CD4-positive, alpha-beta memory T cell (primary cell): ENCODE data around the gene RAB22A. TPM values are rescaled to one million over a fixed set of nuclear protein-coding genes. Genes with fewer than 3 reads are reported as not detected.
A peak's percentile ranks its signal among the peaks of the same experiment; 100 is the strongest.

Source experiments
- CTCF ChIA-PET: fragments of 350-600 bp; sonication (Branson Sonifier 250); formaldehyde crosslinking; loops from one replicate; lab custom pipeline; 2021; ENCODE audit warnings: inconsistent platforms; ENCODE audit not compliant: partially characterized antibody; lab: Charles Lee
- POLR2A ChIA-PET: fragments of 350-600 bp; sonication (Branson Sonifier 250); formaldehyde crosslinking; loops from one replicate; lab custom pipeline; 2021; ENCODE audit not compliant: partially characterized antibody; lab: Charles Lee
- DNase-seq, 5 donors: peaks; one replicate each; pipeline versions ENCODE4 v3.0.0 to v3.0.0-alpha.2; 2020 to 2022; ENCODE audit warnings: mixed read lengths in 1 of 5
- H3K27ac ChIP-seq: one replicate; pipeline ENCODE4 v1.7.0; 2013; ENCODE audit warnings: low read depth, low read length
- H3K27me3 ChIP-seq: 2 replicates; pipeline ENCODE4 v1.7.0; 2013; ENCODE audit warnings: mild to moderate bottlenecking, low read length, moderate library complexity; ENCODE audit not compliant: insufficient read depth
- H3K36me3 ChIP-seq: 2 replicates; pipeline ENCODE4 v1.7.0; 2013; ENCODE audit warnings: mild to moderate bottlenecking, low read length, moderate library complexity; ENCODE audit not compliant: insufficient read depth
- H3K4me1 ChIP-seq: 2 replicates; pipeline ENCODE4 v1.7.0; 2013; ENCODE audit warnings: mild to moderate bottlenecking, low read length, moderate library complexity; ENCODE audit not compliant: insufficient read depth
- H3K4me3 ChIP-seq, 2 donors: one replicate each; pipeline ENCODE4 v1.7.0; 2013; ENCODE audit warnings: low read length in 2 of 2, mild to moderate bottlenecking in 1 of 2
- H3K9me3 ChIP-seq, 2 donors: one replicate each; pipeline ENCODE4 v1.7.0; 2013; ENCODE audit warnings: low read length in 2 of 2, control low read depth in 1 of 2; ENCODE audit not compliant: control insufficient read depth in 1 of 2
- H3K27ac Mint-ChIP-seq, 7 donors: one replicate each; pipeline ENCODE4 v1.8.0; 2020 to 2021; ENCODE audit warnings: mixed read lengths in 7 of 7, mild to moderate bottlenecking in 6 of 7, inconsistent platforms in 3 of 7, moderate library complexity in 3 of 7
- H3K27me3 Mint-ChIP-seq, 2 donors: one replicate each; pipeline ENCODE4 v1.8.0; 2020 to 2021; ENCODE audit warnings: mixed read lengths in 2 of 2
- H3K36me3 Mint-ChIP-seq, 2 donors: one replicate each; pipeline ENCODE4 v1.8.0; 2020 to 2021; ENCODE audit warnings: mixed read lengths in 2 of 2, inconsistent platforms in 1 of 2, mild to moderate bottlenecking in 1 of 2
- H3K4me1 Mint-ChIP-seq, 4 donors: one replicate each; pipeline ENCODE4 v1.8.0; 2020 to 2021; ENCODE audit warnings: mixed read lengths in 4 of 4, mild to moderate bottlenecking in 1 of 4
- H3K4me3 Mint-ChIP-seq, 8 donors: one replicate each; pipeline ENCODE4 v1.8.0; 2020 to 2021; ENCODE audit warnings: mixed read lengths in 8 of 8, mild to moderate bottlenecking in 7 of 8, moderate library complexity in 6 of 8, inconsistent platforms in 3 of 8
- H3K9me3 Mint-ChIP-seq, 8 donors: one replicate each; pipeline ENCODE4 v1.8.0; 2020 to 2021; ENCODE audit warnings: mixed read lengths in 8 of 8, mild to moderate bottlenecking in 5 of 8, inconsistent platforms in 3 of 8, moderate library complexity in 1 of 8
- intact Hi-C: fragments of 100-400 bp; cut with micrococcal nuclease; formaldehyde crosslinking; loops from one replicate; pipeline ENCODE4 v1.15.1; 2023
- polyA plus RNA-seq, 2 donors: library from polyadenylated mRNA; unstranded; fragments of 300-500 nt; fragmentation: Illumina TruSeq; gene quantifications; one replicate each; pipeline ENCODE4 v1.2.3, GENCODE V29; 2021
- total RNA-seq, 2 experiments: library from RNA; stranded (reverse); gene quantifications; one replicate each; pipeline ENCODE4 v1.2.3, GENCODE V29; 2021

Gene RAB22A
- total and polyA plus RNA-seq, 4 experiments from 2014 or later = 11.0 to 23.6 (median 20.4) TPM

GRCh38 chr20:58287638-58288037 lies 21.9 kb upstream of the RAB22A start:
- H3K27me3 ChIP-seq = no peaks in the 10 kb centered on the region
- Mint-ChIP-seq H3K9me3 (no peaks in the 10 kb centered on the region), H3K27me3 (no peaks in the 10 kb centered on the region), H3K36me3 (peaks cover 11 to 16% of the 10 kb centered on the region in 2 donors), H3K4me3 (no peak overlapping the region), H3K27ac (peak overlapping the region; percentile 17 to 81 (median 71)), H3K4me1 (peaks cover 10 to 25% (median 17%) of the 10 kb centered on the region in 4 donors)
- no peaks in the 10 kb centered on the region for H3K36me3 ChIP-seq
- intact Hi-C loops = no loop called here
- DNase-seq = no peak
- CTCF ChIA-PET = no interaction called here
- no peaks in the 10 kb centered on the region for H3K4me1 ChIP-seq
- no peak overlapping the region for H3K27ac ChIP-seq
- POLR2A ChIA-PET = no interaction called here
- no peak overlapping the region for H3K4me3 ChIP-seq
- no peaks in the 10 kb centered on the region for H3K9me3 ChIP-seq

- ChIA-PET POLR2A (no interaction called here), CTCF (interaction anchor here (0.6 kb wide), 1 partner anchor 1221 kb away, joined by 3 read pairs; no protein-coding TSS in a partner anchor)
- H3K9me3 Mint-ChIP-seq = no peaks in the 10 kb centered on the region
- H3K36me3 ChIP-seq = no peaks in the 10 kb centered on the region
- no peak overlapping the region for H3K4me3 ChIP-seq
- H3K27ac Mint-ChIP-seq = peak overlapping the region in 2 of 7 donors; percentile 23 to 47
- H3K4me1 ChIP-seq = no peaks in the 10 kb centered on the region
- peaks cover 10 to 22% (median 11%) of the 10 kb centered on the region in 4 donors for H3K4me1 Mint-ChIP-seq
- H3K27me3 Mint-ChIP-seq = no peaks in the 10 kb centered on the region
- no peak overlapping the region for H3K4me3 Mint-ChIP-seq
- H3K27ac ChIP-seq = no peak overlapping the region
- H3K9me3 ChIP-seq = no peaks in the 10 kb centered on the region
- no peaks in the 10 kb centered on the region for H3K27me3 ChIP-seq
- intact Hi-C loops = no loop called here
- no peak for DNase-seq
- H3K36me3 Mint-ChIP-seq = peaks cover 11 to 16% of the 10 kb centered on the region in 2 donors
These were observed 20.4 kb upstream of the RAB22A start for GRCh38 chr20:58289143-58289542.

GRCh38 chr20:58293453-58293852 lies 16.1 kb upstream of the RAB22A start:
- intact Hi-C loops = no loop called here
- POLR2A ChIA-PET = no interaction called here

GRCh38 chr20:58294497-58295455 lies 14.7 kb upstream of the RAB22A start:
- Mint-ChIP-seq H3K27ac (peak overlapping the region in 3 of 7 donors; percentile 2 to 38 (median 6)), H3K4me1 (peaks cover 6 to 32% (median 13%) of the 10 kb centered on the region in 4 donors), H3K36me3 (peaks cover 0 to 8% of the 10 kb centered on the region in 2 donors), H3K4me3 (no peak overlapping the region), H3K27me3 (no peaks in the 10 kb centered on the region), H3K9me3 (no peaks in the 10 kb centered on the region)
- intact Hi-C loops = no loop called here
- Histone ChIP-seq H3K4me3 (no peak overlapping the region), H3K27me3 (no peaks in the 10 kb centered on the region), H3K9me3 (no peaks in the 10 kb centered on the region), H3K36me3 (no peaks in the 10 kb centered on the region), H3K4me1 (no peaks in the 10 kb centered on the region), H3K27ac (no peak overlapping the region)
- POLR2A ChIA-PET = no interaction called here
- CTCF ChIA-PET = interaction anchor here (1.1 to 1.5 kb wide), 2 partner anchors 11 to 153 kb away, joined by 3 to 5 read pairs; no protein-coding TSS in a partner anchor
- DNase-seq = no peak

More at GRCh38 chr20:58293453-58293852, 16.1 kb upstream of the RAB22A start:
- H3K27ac Mint-ChIP-seq = peak overlapping the region in 3 of 7 donors; percentile 52 to 70 (median 62)
- Histone ChIP-seq H3K36me3 (no peaks in the 10 kb centered on the region), H3K9me3 (no peaks in the 10 kb centered on the region), H3K27me3 (no peaks in the 10 kb centered on the region), H3K4me1 (no peaks in the 10 kb centered on the region), H3K4me3 (no peak overlapping the region), H3K27ac (no peak overlapping the region)
- CTCF ChIA-PET = no interaction called here
- H3K36me3 Mint-ChIP-seq = peaks cover 0 to 8% of the 10 kb centered on the region in 2 donors
- no peak overlapping the region for H3K4me3 Mint-ChIP-seq
- H3K9me3 Mint-ChIP-seq = no peaks in the 10 kb centered on the region
- H3K27me3 Mint-ChIP-seq = no peaks in the 10 kb centered on the region
- peaks cover 6 to 30% (median 11%) of the 10 kb centered on the region in 4 donors for H3K4me1 Mint-ChIP-seq
- DNase-seq = no peak

GRCh38 chr20:58296051-58296837 lies 13.3 kb upstream of the RAB22A start:
- Histone ChIP-seq H3K9me3 (no peaks in the 10 kb centered on the region), H3K27ac (no peak overlapping the region), H3K27me3 (no peaks in the 10 kb centered on the region), H3K4me3 (no peak overlapping the region), H3K36me3 (no peaks in the 10 kb centered on the region), H3K4me1 (no peaks in the 10 kb centered on the region)
- no peaks in the 10 kb centered on the region for H3K9me3 Mint-ChIP-seq
- no peak overlapping the region for H3K4me3 Mint-ChIP-seq
- intact Hi-C loops = no loop called here
- no peaks in the 10 kb centered on the region for H3K27me3 Mint-ChIP-seq
- peaks cover 0 to 12% of the 10 kb centered on the region in 2 donors for H3K36me3 Mint-ChIP-seq
- DNase-seq = no peak
- peaks cover 6 to 33% (median 14%) of the 10 kb centered on the region in 4 donors for H3K4me1 Mint-ChIP-seq
- H3K27ac Mint-ChIP-seq = peak overlapping the region in 2 of 7 donors; percentile 9 to 36
- ChIA-PET CTCF (interaction anchor here (1.1 to 1.5 kb wide), 2 partner anchors 10 to 151 kb away, joined by 3 to 5 read pairs; no protein-coding TSS in a partner anchor), POLR2A (interaction anchor here (0.6 to 1.2 kb wide), 2 partner anchors 14 to 22 kb away, joined by 3 read pairs; partner anchors contain the start of gene RAB22A)

- H3K4me3 Mint-ChIP-seq = no peak overlapping the region
- ChIA-PET CTCF (no interaction called here), POLR2A (interaction anchor here (1.2 kb wide), 1 partner anchor 12 kb away, joined by 3 read pairs; the partner anchor contains the start of gene RAB22A)
- Histone ChIP-seq H3K9me3 (no peaks in the 10 kb centered on the region), H3K4me3 (no peak overlapping the region), H3K36me3 (no peaks in the 10 kb centered on the region), H3K27me3 (no peaks in the 10 kb centered on the region), H3K27ac (no peak overlapping the region), H3K4me1 (no peaks in the 10 kb centered on the region)
- peaks cover 0 to 14% of the 10 kb centered on the region in 2 donors for H3K36me3 Mint-ChIP-seq
- DNase-seq = no peak
- H3K9me3 Mint-ChIP-seq = no peaks in the 10 kb centered on the region
- intact Hi-C loops = no loop called here
- no peaks in the 10 kb centered on the region for H3K27me3 Mint-ChIP-seq
- H3K4me1 Mint-ChIP-seq = peaks cover 6 to 32% (median 15%) of the 10 kb centered on the region in 4 donors
- H3K27ac Mint-ChIP-seq = peak overlapping the region in 3 of 7 donors; percentile 8 to 62 (median 38)
These were observed 12.1 kb upstream of the RAB22A start for GRCh38 chr20:58297394-58297793.
